Pancreas (tissue), 10 donors: ENCODE measurements around the gene MAP2K5. TPM values are rescaled to one million over a fixed set of nuclear protein-coding genes. Genes with fewer than 3 reads are reported as not detected.

Experiments
- ATAC-seq, 4 donors: fragments of 200-7000 bp; cut with Tn5 transposase; one replicate each; pipeline versions ENCODE4 v1.8.0 to v1.9.1; 2020; ENCODE audit warnings: mild to moderate bottlenecking in 4 of 4, moderate library complexity in 4 of 4
- DNase-seq, 6 donors: peaks; one replicate each; pipeline ENCODE4 v3.0.0-alpha.2; 2020
- FAIRE-seq: peaks from 2 replicates; lab custom pipeline; 2012; peaks lifted over from hg19 to GRCh38; lab: Jason Lieb, UNC
- H3K27ac ChIP-seq, 4 donors: fragments of 200-600 bp; sonication (generic); 1 replicate in 3 of 4; 2 replicates in 1 of 4; pipeline versions ENCODE4 v1.5.0 to v1.8.0; 2020
- H3K27me3 ChIP-seq, 4 donors: fragments of 200-600 bp; one replicate each; pipeline ENCODE4 v1.8.0; 2021
- H3K36me3 ChIP-seq, 3 donors: fragments of 200-600 bp; sonication (generic) in 1 of 3; one replicate each; pipeline versions ENCODE4 v1.5.0 to v1.8.0; 2020 to 2021
- H3K4me1 ChIP-seq, 3 donors: fragments of 200-600 bp; one replicate each; pipeline ENCODE4 v1.8.0; 2021
- H3K4me3 ChIP-seq, 4 donors: fragments of 200-600 bp; sonication (generic) in 2 of 4; one replicate each; pipeline versions ENCODE4 v1.5.0 to v1.8.0; 2020 to 2021
- H3K9me3 ChIP-seq, 4 donors: fragments of 200-600 bp; one replicate each; pipeline ENCODE4 v1.8.0; 2021
- WGBS, 2 donors: extraction: QIAGEN DNeasy Blood & Tissue Kit; methylation state at CpG; one replicate each; pipeline ENCODE4 v1.1.7; 2013; 5-methylcytosine and 5-hydroxymethylcytosine counted together
- intact Hi-C, 3 donors: fragments of 100-400 bp; cut with DNase I; formaldehyde crosslinking; loops; one replicate each; pipeline versions ENCODE4 v1.11.1 to v1.14.2; 2022
- polyA plus RNA-seq, 2 donors: library from polyadenylated mRNA; stranded (reverse); fragments of 200-250 nt; gene quantifications; one replicate each; pipeline ENCODE4 v1.2.3, GENCODE V29; 2013
- total RNA-seq, 6 donors: library from RNA; stranded (reverse); fragmentation: NEBNext Ultra II Directional in 4 of 6; extraction: Animal tissue kit (Norgen Biotek cat#: 25700) in 4 of 6; gene quantifications; one replicate each; pipeline versions ENCODE4 v1.2.1 to v1.2.4, GENCODE V29; 2021 to 2023
- TF ChIP-seq, protein P1 (sequence below), 4 donors: fragments of 200-600 bp; sonication (generic) in 3 of 4; IDR thresholded peaks; one replicate each; pipeline versions ENCODE4 v1.5.0 to v1.8.0; 2021; ENCODE audit warnings: antibody characterized with exemption in 4 of 4
- donor health status: healthy with polysubstance abuse.
- donor health status: DM: no; HTN: no; CAD: no; lungs with moderate emphysema.
- donor health status: DM: no; HTN: no; CAD: no.
- donor health status: control.
- donor health status: control.
- donor health status: Bipolar disorder and iron deficiency.
- donor health status: DM: yes; HTN: yes; CAD: no.
- donor health status: DM: no; HTN: no; CAD: no.
- donor health status: DM: no; HTN: no; CAD: no.
- donor health status: DM: yes; HTN: yes; CAD: no.

MAP2K5 gene
- total and polyA plus RNA-seq, 8 donors, result 5.5 to 14.8 (median 10.0) TPM

DNA sequence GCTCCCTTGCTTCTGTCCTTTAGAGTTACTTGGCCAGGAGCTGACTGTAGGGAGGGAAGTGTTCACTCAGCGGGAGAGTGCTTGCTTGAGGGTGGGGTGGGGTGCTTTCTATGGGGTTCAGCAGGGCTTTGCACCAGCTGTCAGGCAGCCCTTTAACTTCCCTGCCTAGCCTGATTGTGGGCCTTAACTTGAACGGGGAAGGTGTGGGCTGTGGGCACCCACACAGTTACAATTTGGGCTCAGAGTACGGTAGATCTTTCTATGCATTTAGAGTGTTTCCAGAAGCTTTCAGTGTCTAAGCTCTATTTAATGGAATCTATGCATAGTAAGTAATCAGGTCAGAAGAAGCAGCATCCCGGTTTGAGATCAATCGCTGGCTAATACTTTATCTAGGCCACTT lies 234.6 kb downstream of the MAP2K5 start:
- intact Hi-C loops, result no loop called here
- ATAC-seq (no peak), FAIRE-seq (no peak), DNase-seq (no peak)
- no peaks in the 10 kb centered on the region for H3K36me3 ChIP-seq
- no peak overlapping the region for H3K27ac ChIP-seq
- no peaks in the 10 kb centered on the region for H3K27me3 ChIP-seq
- no peaks in the 10 kb centered on the region for H3K9me3 ChIP-seq
- TF ChIP-seq, protein P1, sequence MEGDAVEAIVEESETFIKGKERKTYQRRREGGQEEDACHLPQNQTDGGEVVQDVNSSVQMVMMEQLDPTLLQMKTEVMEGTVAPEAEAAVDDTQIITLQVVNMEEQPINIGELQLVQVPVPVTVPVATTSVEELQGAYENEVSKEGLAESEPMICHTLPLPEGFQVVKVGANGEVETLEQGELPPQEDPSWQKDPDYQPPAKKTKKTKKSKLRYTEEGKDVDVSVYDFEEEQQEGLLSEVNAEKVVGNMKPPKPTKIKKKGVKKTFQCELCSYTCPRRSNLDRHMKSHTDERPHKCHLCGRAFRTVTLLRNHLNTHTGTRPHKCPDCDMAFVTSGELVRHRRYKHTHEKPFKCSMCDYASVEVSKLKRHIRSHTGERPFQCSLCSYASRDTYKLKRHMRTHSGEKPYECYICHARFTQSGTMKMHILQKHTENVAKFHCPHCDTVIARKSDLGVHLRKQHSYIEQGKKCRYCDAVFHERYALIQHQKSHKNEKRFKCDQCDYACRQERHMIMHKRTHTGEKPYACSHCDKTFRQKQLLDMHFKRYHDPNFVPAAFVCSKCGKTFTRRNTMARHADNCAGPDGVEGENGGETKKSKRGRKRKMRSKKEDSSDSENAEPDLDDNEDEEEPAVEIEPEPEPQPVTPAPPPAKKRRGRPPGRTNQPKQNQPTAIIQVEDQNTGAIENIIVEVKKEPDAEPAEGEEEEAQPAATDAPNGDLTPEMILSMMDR (IDR thresholded peaks at IDR 0.05), result no peak
- H3K4me3 ChIP-seq, result no peak overlapping the region
- peaks cover 0 to 2% (median 0%) of the 10 kb centered on the region in 3 donors for H3K4me1 ChIP-seq
- 89 to 93% methylated on average over 5 of the region's 5 CpGs for WGBS, 2 donors

DNA sequence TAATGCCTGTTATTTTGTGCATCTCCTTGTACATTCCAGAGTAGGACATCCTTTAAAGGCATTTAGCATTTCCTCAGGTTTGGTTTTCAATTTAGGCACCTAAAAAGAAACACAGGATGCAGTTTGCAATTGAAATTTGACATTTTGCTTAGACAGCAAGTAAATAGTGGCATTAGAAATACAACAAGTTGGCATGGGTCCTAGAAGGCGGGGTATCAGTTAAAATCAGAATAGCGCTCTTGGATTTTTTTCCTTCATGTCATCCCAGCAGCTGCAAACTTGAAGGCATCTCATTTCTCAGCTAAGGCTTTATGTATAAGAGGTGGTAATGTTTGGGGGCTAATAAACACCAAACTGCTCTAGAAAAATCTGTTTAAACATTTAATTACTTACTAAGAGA lies 235.3 kb downstream of the MAP2K5 start:
- WGBS, 2 donors, result 88 to 92% methylated on average over 2 of the region's 2 CpGs
- no peaks in the 10 kb centered on the region for H3K27me3 ChIP-seq
- H3K9me3 ChIP-seq, result no peaks in the 10 kb centered on the region
- no peak for FAIRE-seq
- H3K4me1 ChIP-seq, result no peaks in the 10 kb centered on the region
- intact Hi-C loops, result no loop called here
- no peak overlapping the region for H3K27ac ChIP-seq
- TF ChIP-seq, protein P1 (IDR thresholded peaks at IDR 0.05), result no peak
- ATAC-seq, result no peak
- H3K4me3 ChIP-seq, result no peak overlapping the region
- no peaks in the 10 kb centered on the region for H3K36me3 ChIP-seq
- DNase-seq, result no peak

DNA sequence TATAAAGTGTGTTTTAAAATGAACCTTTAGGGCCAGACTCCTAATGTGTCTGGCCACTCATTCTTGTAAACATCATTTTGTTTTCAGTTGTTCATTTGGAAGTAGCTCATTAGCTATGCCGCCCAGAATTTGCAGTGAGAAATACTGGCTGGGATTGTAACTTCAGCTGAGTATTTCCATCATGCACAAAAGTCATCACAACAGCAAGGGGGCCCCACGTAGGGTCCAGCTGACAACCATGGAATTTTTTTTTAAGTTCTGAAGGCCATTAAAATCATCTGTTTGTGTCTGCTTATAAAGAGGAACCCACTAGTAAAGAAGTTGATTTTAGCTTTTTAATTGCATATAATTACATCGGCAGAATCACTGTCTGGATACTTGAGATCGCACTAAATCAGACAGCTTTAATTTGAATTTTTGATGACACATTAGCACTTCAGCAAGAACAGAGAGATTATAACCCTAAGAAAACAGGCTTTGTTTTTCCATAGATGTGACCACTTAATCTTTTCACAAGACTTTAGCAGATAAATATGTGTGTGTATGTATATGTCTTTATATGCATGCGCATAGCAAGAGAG lies 236.6 kb downstream of the MAP2K5 start:
- ATAC-seq, result no peak
- H3K4me3 ChIP-seq, result no peak overlapping the region
- no peaks in the 10 kb centered on the region for H3K36me3 ChIP-seq
- TF ChIP-seq, protein P1 (IDR thresholded peaks at IDR 0.05), result no peak
- H3K9me3 ChIP-seq, result no peaks in the 10 kb centered on the region
- 93% methylated on average over 5 of the region's 5 CpGs for WGBS, 2 donors
- H3K27ac ChIP-seq, result no peak overlapping the region
- DNase-seq, result no peak
- FAIRE-seq, result no peak
- intact Hi-C loops, result no loop called here
- no peaks in the 10 kb centered on the region for H3K27me3 ChIP-seq
- no peaks in the 10 kb centered on the region for H3K4me1 ChIP-seq

DNA sequence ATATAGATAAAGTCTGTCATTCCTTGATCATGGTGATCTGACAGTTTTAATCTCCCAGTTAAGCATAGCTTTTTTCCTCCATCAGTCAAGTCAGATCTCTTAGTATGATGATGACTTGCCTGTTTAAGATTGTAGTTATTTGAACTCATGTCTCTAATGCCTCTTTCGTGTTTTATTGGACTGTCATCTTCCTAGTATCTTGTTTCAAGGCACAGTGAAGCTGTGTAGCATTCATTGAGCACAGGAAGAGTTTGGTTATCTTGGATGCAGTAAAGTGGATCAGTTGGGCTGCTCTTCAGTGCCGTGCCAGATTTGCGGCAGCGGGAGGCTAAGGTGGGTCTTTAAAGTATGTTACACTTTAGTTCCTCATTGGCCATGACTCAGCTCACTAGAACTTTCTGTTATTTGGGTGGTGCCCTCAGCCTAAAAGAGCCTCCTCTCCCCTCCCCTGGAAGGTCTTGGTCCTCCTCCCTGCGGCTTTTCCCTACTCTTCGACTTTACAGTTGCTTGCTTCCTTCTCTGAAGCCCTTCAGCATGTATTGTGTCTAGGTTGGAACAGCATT lies 237.1 kb downstream of the MAP2K5 start:
- Histone ChIP-seq H3K27me3 (no peaks in the 10 kb centered on the region), H3K9me3 (no peaks in the 10 kb centered on the region), H3K36me3 (no peaks in the 10 kb centered on the region), H3K4me3 (no peak overlapping the region), H3K27ac (no peak overlapping the region), H3K4me1 (no peaks in the 10 kb centered on the region)
- WGBS, 2 donors, result 87 to 94% methylated on average over 6 of the region's 6 CpGs
- ATAC-seq (no peak), DNase-seq (no peak), FAIRE-seq (no peak)
- TF ChIP-seq, protein P1 (IDR thresholded peaks at IDR 0.05), result no peak
- intact Hi-C loops, result no loop called here

DNA sequence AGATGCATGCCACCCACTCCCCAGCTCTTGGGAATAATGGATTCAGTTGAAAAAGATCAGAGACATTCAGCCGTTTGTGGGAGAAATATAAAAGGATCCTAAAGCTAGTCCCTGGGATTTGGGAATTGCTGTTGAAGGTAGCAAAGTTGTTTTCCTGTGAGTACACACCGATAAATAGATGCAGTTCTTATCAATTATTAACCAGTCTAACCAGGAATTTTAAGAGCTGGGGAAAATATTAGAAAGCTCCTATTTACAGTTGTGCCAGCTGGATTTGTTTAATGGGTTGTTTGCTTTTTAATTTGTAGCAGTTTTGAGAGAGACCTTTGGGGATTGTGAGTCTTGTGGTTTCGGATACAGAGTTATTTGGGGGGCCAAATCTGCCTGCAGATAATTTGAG lies 238.6 kb downstream of the MAP2K5 start:
- no peak for DNase-seq
- Histone ChIP-seq H3K36me3 (no peaks in the 10 kb centered on the region), H3K27ac (no peak overlapping the region), H3K27me3 (no peaks in the 10 kb centered on the region), H3K4me3 (no peak overlapping the region), H3K9me3 (no peaks in the 10 kb centered on the region), H3K4me1 (no peaks in the 10 kb centered on the region)
- TF ChIP-seq, protein P1 (IDR thresholded peaks at IDR 0.05), result no peak
- 53 to 57% methylated on average over 3 of the region's 3 CpGs for WGBS, 2 donors
- intact Hi-C loops, result no loop called here
- no peak for FAIRE-seq
- peak in 2 of 4 donors; percentile 25 to 58 for ATAC-seq
